Epithelial cell of esophagus (primary cell): ENCODE data around the gene ECE1.

Experiments
- DNase-seq: peaks from one replicate; pipeline ENCODE4 v3.0.0; 2010; ENCODE audit warnings: low read depth
- H3K4me3 ChIP-seq: 2 replicates; pipeline ENCODE4 v1.5.1; 2011; ENCODE audit warnings: mild to moderate bottlenecking, low read length, control low read depth
- CTCF ChIP-seq: IDR thresholded peaks from 2 replicates; pipeline ENCODE4 v1.5.1; 2011; ENCODE audit warnings: low read depth, mild to moderate bottlenecking, low read length, control low read depth, inconsistent platforms; ENCODE audit not compliant: insufficient read depth; ENCODE audit errors: missing control alignments

ECE1 gene

DNA sequence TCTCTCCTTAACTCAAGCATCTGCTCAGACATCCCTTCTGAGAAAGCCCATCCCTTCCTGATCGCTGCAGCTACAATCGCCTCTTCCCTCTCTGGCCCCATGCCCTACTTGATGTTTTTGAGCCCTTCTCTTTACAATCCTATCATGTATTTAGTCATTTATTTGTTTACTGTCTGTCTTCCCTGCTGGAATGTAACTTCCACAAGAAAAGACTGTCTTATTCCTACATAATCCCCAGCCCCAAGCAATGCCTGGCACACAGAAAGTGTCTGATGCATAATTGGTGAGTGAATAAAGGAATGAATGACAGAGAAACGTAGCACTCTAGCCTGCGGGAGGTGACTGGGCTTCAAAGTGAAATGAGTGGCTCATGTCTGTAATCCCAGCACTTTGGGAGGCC lies 25.4 kb downstream of the ECE1 start:
- no peak for TF ChIP-seq CTCF
- no peak overlapping the region for H3K4me3 ChIP-seq
- peak; percentile 93 for DNase-seq

- no peak for TF ChIP-seq CTCF
- no peak for DNase-seq
These were observed 26.5 kb downstream of the ECE1 start for GRCh38 chr1:21263653-21264225.

DNA sequence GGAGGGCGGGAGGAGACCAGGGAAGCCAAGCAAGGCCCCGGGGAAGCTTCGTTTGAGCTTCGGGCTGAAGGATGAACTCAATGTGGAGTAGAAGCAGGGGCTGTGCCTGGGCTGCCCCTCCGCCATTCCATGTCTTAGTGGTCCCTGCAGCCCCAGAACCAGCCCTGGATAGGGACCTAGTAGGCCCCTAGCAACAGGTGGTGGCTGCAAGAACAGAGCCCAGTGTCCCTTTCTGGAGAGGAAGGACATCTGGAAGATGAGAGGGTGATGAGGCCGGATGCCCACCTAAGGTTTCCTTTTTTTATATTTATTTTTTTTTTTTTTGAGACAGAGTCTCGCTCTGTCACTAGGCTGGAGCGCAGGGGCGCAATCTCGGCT lies 27.2 kb downstream of the ECE1 start:
- TF ChIP-seq CTCF, result no peak

More at GRCh38 chr1:21263653-21264225, 26.5 kb downstream of the ECE1 start:
- H3K4me3 ChIP-seq, result no peak overlapping the region

GRCh38 chr1:21262293-21263051 lies 27.8 kb downstream of the ECE1 start:
- no peak overlapping the region for H3K4me3 ChIP-seq
- no peak for DNase-seq
- TF ChIP-seq CTCF, result no peak

More for the DNA sequence above, 27.2 kb downstream of the ECE1 start:
- no peak for DNase-seq
- no peak overlapping the region for H3K4me3 ChIP-seq

GRCh38 chr1:21261551-21262292 lies 28.5 kb downstream of the ECE1 start:
- TF ChIP-seq CTCF, result no peak
- no peak overlapping the region for H3K4me3 ChIP-seq
- peak; percentile 83 for DNase-seq

DNA sequence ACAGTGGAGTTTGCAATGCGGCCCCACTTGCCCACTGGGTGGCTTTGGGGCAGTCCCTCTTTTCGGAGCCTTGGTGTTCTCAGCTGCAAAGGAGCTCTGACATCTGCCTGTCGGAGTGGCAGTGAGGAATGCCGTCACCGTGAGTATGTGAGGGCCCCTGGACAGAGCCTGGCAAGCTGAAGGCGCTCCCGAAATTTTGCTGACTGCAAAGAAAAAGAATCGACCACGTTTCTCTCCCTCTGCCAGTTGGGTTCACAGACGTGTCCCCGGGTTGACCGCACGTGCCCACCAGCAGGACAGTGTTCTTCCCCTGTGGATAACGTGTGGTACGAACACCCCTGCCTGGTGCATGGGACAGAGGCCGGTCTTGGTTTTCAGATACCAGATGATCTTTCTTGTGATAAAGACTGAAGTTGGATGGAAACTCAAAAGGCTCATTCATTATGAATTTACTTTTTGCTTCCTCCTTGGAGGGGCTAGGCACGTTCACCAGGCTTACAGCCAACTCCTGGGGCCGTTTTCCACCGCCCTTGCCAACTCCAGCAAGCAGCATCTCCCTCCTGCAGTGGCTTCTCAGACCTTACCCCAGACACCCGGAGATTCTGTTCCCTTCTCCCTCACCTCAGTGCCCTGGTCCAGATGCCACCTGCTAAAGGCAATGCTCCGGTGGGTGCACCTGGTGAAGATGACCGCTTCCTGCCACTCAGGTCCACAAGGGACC lies 29.7 kb downstream of the ECE1 start:
- TF ChIP-seq CTCF, result no peak
- DNase-seq, result no peak
- H3K4me3 ChIP-seq, result no peak overlapping the region
